HCT116 (cell line): ENCODE measurements around the gene ANXA10.

Source experiments
- EZH2 ChIP-seq: fragments of 200-600 bp; sonication (generic); IDR thresholded peaks from 2 replicates; pipeline ENCODE4 v1.6.1; 2017; ENCODE audit warnings: antibody characterized with exemption, mixed run types
- EZH2phosphoT487 ChIP-seq: fragments of 200-600 bp; IDR thresholded peaks from 2 replicates; pipeline ENCODE4 v1.6.1; 2018; ENCODE audit warnings: antibody characterized with exemption, borderline replicate concordance
- JUND ChIP-seq: IDR thresholded peaks from 2 replicates; pipeline ENCODE4 v1.6.1; 2012
- POLR2A ChIP-seq: IDR thresholded peaks from 2 replicates; pipeline ENCODE4 v1.7.0; 2011; ENCODE audit warnings: borderline replicate concordance; ENCODE audit not compliant: insufficient read depth, insufficient read length; ENCODE audit errors: extremely low read depth
- RAD21 ChIP-seq: IDR thresholded peaks from 2 replicates; pipeline ENCODE4 v1.6.1; 2012; ENCODE audit warnings: low read depth, mild to moderate bottlenecking
- SIN3A ChIP-seq: IDR thresholded peaks from 2 replicates; pipeline ENCODE4 v1.6.1; 2012; ENCODE audit warnings: low read depth
- SP1 ChIP-seq: IDR thresholded peaks from 2 replicates; pipeline ENCODE4 v1.6.1; 2012; ENCODE audit warnings: low read depth
- YY1 ChIP-seq: IDR thresholded peaks from 2 replicates; pipeline ENCODE4 v1.6.1; 2011; ENCODE audit warnings: low read length, low read depth, moderate library complexity, mild to moderate bottlenecking; ENCODE audit not compliant: insufficient replicate concordance; ENCODE audit errors: extremely low read depth
- ZNF274 ChIP-seq: fragments of 200-500 bp; sonication (Bioruptor generic); IDR thresholded peaks from 2 replicates; pipeline ENCODE4 v1.6.1; 2014; ENCODE audit warnings: mild to moderate bottlenecking, low read depth, low read length, inconsistent platforms
- TF ChIP-seq, protein P1 (sequence below), 3 experiments: fragments of 200-600 bp in 1 of 3; sonication (generic) in 1 of 3; IDR thresholded peaks in 2 of 3; conservative IDR thresholded peaks in 1 of 3; 2 replicates each; pipeline ENCODE4 v1.5.1; 2012 to 2017; ENCODE audit warnings: low read depth in 2 of 3, low read length in 2 of 3, antibody characterized with exemption in 1 of 3, borderline replicate concordance in 1 of 3, control low read depth in 1 of 3, mild to moderate bottlenecking in 1 of 3, mixed read lengths in 1 of 3, mixed run types in 1 of 3, moderate library complexity in 1 of 3; ENCODE audit not compliant: insufficient read depth in 1 of 3

DNA sequence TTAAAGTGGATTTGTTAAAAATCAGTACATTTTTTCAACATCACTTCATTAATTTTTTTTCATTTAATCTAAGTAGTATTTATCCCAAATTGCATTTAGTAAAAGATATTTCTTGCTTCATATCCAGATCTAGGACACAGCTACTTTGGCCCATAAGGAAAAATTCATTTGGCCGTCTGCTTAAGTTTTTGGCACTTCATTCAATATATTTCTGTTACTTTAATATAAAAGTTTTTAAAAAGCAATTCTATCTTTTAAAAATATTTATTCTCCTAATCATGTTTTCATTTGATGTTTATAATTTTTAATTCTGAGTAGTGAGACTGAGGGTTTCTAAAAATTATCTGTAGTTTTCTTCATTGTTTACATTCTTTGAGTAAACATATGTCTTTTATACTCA, 28.5 kb downstream of the ANXA10 start:
- TF ChIP-seq, protein P1, sequence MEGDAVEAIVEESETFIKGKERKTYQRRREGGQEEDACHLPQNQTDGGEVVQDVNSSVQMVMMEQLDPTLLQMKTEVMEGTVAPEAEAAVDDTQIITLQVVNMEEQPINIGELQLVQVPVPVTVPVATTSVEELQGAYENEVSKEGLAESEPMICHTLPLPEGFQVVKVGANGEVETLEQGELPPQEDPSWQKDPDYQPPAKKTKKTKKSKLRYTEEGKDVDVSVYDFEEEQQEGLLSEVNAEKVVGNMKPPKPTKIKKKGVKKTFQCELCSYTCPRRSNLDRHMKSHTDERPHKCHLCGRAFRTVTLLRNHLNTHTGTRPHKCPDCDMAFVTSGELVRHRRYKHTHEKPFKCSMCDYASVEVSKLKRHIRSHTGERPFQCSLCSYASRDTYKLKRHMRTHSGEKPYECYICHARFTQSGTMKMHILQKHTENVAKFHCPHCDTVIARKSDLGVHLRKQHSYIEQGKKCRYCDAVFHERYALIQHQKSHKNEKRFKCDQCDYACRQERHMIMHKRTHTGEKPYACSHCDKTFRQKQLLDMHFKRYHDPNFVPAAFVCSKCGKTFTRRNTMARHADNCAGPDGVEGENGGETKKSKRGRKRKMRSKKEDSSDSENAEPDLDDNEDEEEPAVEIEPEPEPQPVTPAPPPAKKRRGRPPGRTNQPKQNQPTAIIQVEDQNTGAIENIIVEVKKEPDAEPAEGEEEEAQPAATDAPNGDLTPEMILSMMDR (IDR thresholded peaks at IDR 0.05 in 2 of 3, conservative IDR thresholded peaks at IDR 0.05 in 1 of 3; ENCODE audit: borderline replicate concordance in 1 of 3, insufficient read depth in 1 of 3, low read depth in 2 of 3, low read length in 2 of 3), result no peak
- no peak for TF ChIP-seq SIN3A
- TF ChIP-seq POLR2A, result no peak
- TF ChIP-seq EZH2phosphoT487, result no peak
- TF ChIP-seq RAD21, result no peak
- no peak for TF ChIP-seq EZH2
- TF ChIP-seq ZNF274, result no peak
- no peak for TF ChIP-seq YY1
- no peak for TF ChIP-seq SP1
- no peak for TF ChIP-seq JUND
